GM21786 (cell line): ENCODE measurements around the gene AK8.

Source experiments
- ATAC-seq: cut with Tn5 transposase; IDR thresholded peaks from one replicate; pipeline ENCODE4 v1.9.1; 2021; ENCODE audit not compliant: unreplicated experiment

Gene AK8

GRCh38 chr9:132745756-132746709, 132.1 kb downstream of the AK8 start:
- ATAC-seq, result no peak

GRCh38 chr9:132744881-132745755, 133.0 kb downstream of the AK8 start:
- no peak for ATAC-seq

- no peak for ATAC-seq
Measured at GRCh38 chr9:132743931-132744479, 134.1 kb downstream of the AK8 start.

- ATAC-seq, result no peak
Measured at GRCh38 chr9:132742821-132743311, 135.2 kb downstream of the AK8 start.

- ATAC-seq, result no peak
Measured at GRCh38 chr9:132740526-132741309, 137.4 kb downstream of the AK8 start.

- ATAC-seq, result no peak
Measured at GRCh38 chr9:132739710-132740310, 138.3 kb downstream of the AK8 start.

GRCh38 chr9:132733260-132733815, 144.7 kb downstream of the AK8 start:
- ATAC-seq, result no peak

- no peak for ATAC-seq
Measured at GRCh38 chr9:132732326-132733259, 145.5 kb downstream of the AK8 start.

- ATAC-seq, result no peak
Measured at GRCh38 chr9:132731230-132731629, 146.9 kb downstream of the AK8 start.

GRCh38 chr9:132730054-132731033, 147.7 kb downstream of the AK8 start:
- no peak for ATAC-seq

- no peak for ATAC-seq
Measured at GRCh38 chr9:132729235-132729890, 148.7 kb downstream of the AK8 start.

GRCh38 chr9:132728497-132728896, 149.6 kb downstream of the AK8 start:
- no peak for ATAC-seq

- ATAC-seq, result no peak
Measured at GRCh38 chr9:132728071-132728470, 150.0 kb downstream of the AK8 start.

- ATAC-seq, result no peak
Measured at GRCh38 chr9:132726576-132727130, 151.4 kb downstream of the AK8 start.

- no peak for ATAC-seq
Measured at GRCh38 chr9:132725306-132725705, 152.8 kb downstream of the AK8 start.

- no peak for ATAC-seq
Measured at GRCh38 chr9:132723809-132724208, 154.3 kb downstream of the AK8 start.
